ENCODE results near the gene NFIX.

DNA sequence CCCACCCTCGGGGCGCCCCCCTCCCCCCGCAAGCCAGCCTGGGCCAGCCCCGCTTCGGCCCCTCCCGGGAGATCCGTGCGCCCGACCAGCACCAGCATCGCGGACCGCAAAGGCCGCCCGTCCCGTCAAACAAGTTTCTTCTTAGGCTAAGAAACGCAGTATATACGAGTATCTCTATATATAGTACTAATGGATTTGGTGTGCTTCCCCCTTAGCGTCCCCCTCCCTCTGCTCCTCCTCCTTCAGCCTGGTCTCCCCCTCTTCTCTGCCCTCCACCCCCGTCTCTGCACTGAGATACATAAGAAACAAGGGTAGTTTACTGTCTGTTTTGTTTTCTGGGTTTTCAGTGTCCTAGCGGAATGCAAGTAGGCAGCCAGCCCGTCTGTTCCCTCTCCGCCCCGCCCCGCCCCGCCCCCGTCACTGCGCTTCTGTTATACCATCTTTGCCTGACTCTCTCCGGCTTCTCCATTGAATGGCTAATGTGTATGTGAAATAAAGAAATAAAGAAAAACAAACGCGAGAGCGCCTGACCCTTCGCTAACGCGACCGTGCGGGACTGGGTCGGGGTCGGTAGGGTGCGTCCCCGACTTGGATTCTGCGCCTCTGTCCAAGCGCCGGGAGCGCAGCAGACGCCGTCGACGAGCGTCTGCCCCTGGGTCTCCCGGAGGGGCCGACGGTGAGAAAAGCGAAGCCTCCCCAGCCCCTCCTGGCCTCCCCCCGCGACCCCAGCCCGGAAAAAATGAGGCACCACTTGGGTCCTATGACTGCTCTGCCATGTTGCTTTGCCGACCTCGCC lies 103.2 kb downstream of the NFIX start:
- TF ChIP-seq, protein P1, sequence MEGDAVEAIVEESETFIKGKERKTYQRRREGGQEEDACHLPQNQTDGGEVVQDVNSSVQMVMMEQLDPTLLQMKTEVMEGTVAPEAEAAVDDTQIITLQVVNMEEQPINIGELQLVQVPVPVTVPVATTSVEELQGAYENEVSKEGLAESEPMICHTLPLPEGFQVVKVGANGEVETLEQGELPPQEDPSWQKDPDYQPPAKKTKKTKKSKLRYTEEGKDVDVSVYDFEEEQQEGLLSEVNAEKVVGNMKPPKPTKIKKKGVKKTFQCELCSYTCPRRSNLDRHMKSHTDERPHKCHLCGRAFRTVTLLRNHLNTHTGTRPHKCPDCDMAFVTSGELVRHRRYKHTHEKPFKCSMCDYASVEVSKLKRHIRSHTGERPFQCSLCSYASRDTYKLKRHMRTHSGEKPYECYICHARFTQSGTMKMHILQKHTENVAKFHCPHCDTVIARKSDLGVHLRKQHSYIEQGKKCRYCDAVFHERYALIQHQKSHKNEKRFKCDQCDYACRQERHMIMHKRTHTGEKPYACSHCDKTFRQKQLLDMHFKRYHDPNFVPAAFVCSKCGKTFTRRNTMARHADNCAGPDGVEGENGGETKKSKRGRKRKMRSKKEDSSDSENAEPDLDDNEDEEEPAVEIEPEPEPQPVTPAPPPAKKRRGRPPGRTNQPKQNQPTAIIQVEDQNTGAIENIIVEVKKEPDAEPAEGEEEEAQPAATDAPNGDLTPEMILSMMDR (conservative IDR thresholded peaks at IDR 0.05): no peak
- TF ChIP-seq ZFX (IDR thresholded peaks at IDR 0.05): no peak

Measured in C4-2B (cell line).